ENCODE results near the gene OFD1.

Gene OFD1

GRCh38 chrX:13776387-13776786 lies 41.8 kb downstream of the OFD1 start:
- in situ Hi-C loops (cut with MboI; ENCODE audit: low pct_unique_long_range_greater_than_20kb, low sequenced_read_pairs), result no loop called here
- no peak for DNase-seq

GRCh38 chrX:13778916-13779315 lies 44.4 kb downstream of the OFD1 start:
- DNase-seq, result no peak
- in situ Hi-C loops (cut with MboI; ENCODE audit: low pct_unique_long_range_greater_than_20kb, low sequenced_read_pairs), result no loop called here

- DNase-seq, result no peak
- in situ Hi-C loops (cut with MboI; ENCODE audit: low pct_unique_long_range_greater_than_20kb, low sequenced_read_pairs), result no loop called here
Measured at GRCh38 chrX:13780868-13781427, 46.4 kb downstream of the OFD1 start.

GRCh38 chrX:13786048-13786447 lies 51.5 kb downstream of the OFD1 start:
- no peak for DNase-seq
- in situ Hi-C loops (cut with MboI; ENCODE audit: low pct_unique_long_range_greater_than_20kb, low sequenced_read_pairs), result no loop called here

- in situ Hi-C loops (cut with MboI; ENCODE audit: low pct_unique_long_range_greater_than_20kb, low sequenced_read_pairs), result no loop called here
- no peak for DNase-seq
Measured at GRCh38 chrX:13790206-13791131, 55.9 kb downstream of the OFD1 start.

GRCh38 chrX:13791145-13791544 lies 56.6 kb downstream of the OFD1 start:
- in situ Hi-C loops (cut with MboI; ENCODE audit: low pct_unique_long_range_greater_than_20kb, low sequenced_read_pairs), result no loop called here
- DNase-seq, result no peak

- in situ Hi-C loops (cut with MboI; ENCODE audit: low pct_unique_long_range_greater_than_20kb, low sequenced_read_pairs), result no loop called here
- no peak for DNase-seq
Measured at GRCh38 chrX:13791559-13791958, 57.0 kb downstream of the OFD1 start.

- no peak for DNase-seq
- in situ Hi-C loops (cut with MboI; ENCODE audit: low pct_unique_long_range_greater_than_20kb, low sequenced_read_pairs), result no loop called here
Measured at GRCh38 chrX:13793897-13794296, 59.3 kb downstream of the OFD1 start.

GRCh38 chrX:13794417-13794816 lies 59.9 kb downstream of the OFD1 start:
- in situ Hi-C loops (cut with MboI; ENCODE audit: low pct_unique_long_range_greater_than_20kb, low sequenced_read_pairs), result no loop called here
- no peak for DNase-seq

- in situ Hi-C loops (cut with MboI; ENCODE audit: low pct_unique_long_range_greater_than_20kb, low sequenced_read_pairs), result no loop called here
- DNase-seq, result no peak
Measured at GRCh38 chrX:13797512-13797911, 63.0 kb downstream of the OFD1 start.

GRCh38 chrX:13798184-13798583 lies 63.6 kb downstream of the OFD1 start:
- no peak for DNase-seq
- in situ Hi-C loops (cut with MboI; ENCODE audit: low pct_unique_long_range_greater_than_20kb, low sequenced_read_pairs), result no loop called here

- in situ Hi-C loops (cut with MboI; ENCODE audit: low pct_unique_long_range_greater_than_20kb, low sequenced_read_pairs), result no loop called here
- DNase-seq, result no peak
Measured at GRCh38 chrX:13803116-13803515, 68.6 kb downstream of the OFD1 start.

- in situ Hi-C loops (cut with MboI; ENCODE audit: low pct_unique_long_range_greater_than_20kb, low sequenced_read_pairs), result no loop called here
- DNase-seq, result no peak
Measured at GRCh38 chrX:13805241-13805640, 70.7 kb downstream of the OFD1 start.

- no peak for DNase-seq
Measured at GRCh38 chrX:13808293-13808692, 73.7 kb downstream of the OFD1 start.

GRCh38 chrX:13808865-13809264 lies 74.3 kb downstream of the OFD1 start:
- no peak for DNase-seq
- in situ Hi-C loops (cut with MboI; ENCODE audit: low pct_unique_long_range_greater_than_20kb, low sequenced_read_pairs), result no loop called here

More at GRCh38 chrX:13808293-13808692, 73.7 kb downstream of the OFD1 start:
- in situ Hi-C loops (cut with MboI; ENCODE audit: low pct_unique_long_range_greater_than_20kb, low sequenced_read_pairs), result no loop called here

- in situ Hi-C loops (cut with MboI; ENCODE audit: low pct_unique_long_range_greater_than_20kb, low sequenced_read_pairs), result no loop called here
- DNase-seq, result no peak
Measured at GRCh38 chrX:13815664-13816063, 81.1 kb downstream of the OFD1 start.

- DNase-seq, result no peak
- in situ Hi-C loops (cut with MboI; ENCODE audit: low pct_unique_long_range_greater_than_20kb, low sequenced_read_pairs), result no loop called here
Measured at GRCh38 chrX:13816176-13816575, 81.6 kb downstream of the OFD1 start.

- in situ Hi-C loops (cut with MboI; ENCODE audit: low pct_unique_long_range_greater_than_20kb, low sequenced_read_pairs), result no loop called here
- no peak for DNase-seq
Measured at GRCh38 chrX:13816643-13817627, 82.4 kb downstream of the OFD1 start, which contains the start of gene GPM6B. Gene GPM6B (minus strand): TSS chrX:13817093. CDS start chrX:13816904, 189 bp downstream.
